Choroid plexus epithelial cell (primary cell): Measurements from ENCODE around the gene FBXL14.

Experiments used
- DNase-seq: peaks from one replicate; pipeline ENCODE4 v3.0.0-alpha.2; 2010; ENCODE audit warnings: low read depth
- H3K4me3 ChIP-seq: 2 replicates; pipeline ENCODE4 v1.5.1; 2011; ENCODE audit warnings: low read depth, mild to moderate bottlenecking, control low read depth, low read length, moderate library complexity
- CTCF ChIP-seq: conservative IDR thresholded peaks from 2 replicates; pipeline ENCODE4 v1.5.1; 2011; ENCODE audit warnings: low read depth, mild to moderate bottlenecking, control low read depth, inconsistent platforms, low read length, moderate library complexity

FBXL14 gene

GRCh38 chr12:1630827-1631591 is 36.6 kb upstream of the FBXL14 start:
- DNase-seq: peak; percentile 77
- peak overlapping the region; percentile 53 for H3K4me3 ChIP-seq
- peak; percentile 40 for TF ChIP-seq CTCF

DNA sequence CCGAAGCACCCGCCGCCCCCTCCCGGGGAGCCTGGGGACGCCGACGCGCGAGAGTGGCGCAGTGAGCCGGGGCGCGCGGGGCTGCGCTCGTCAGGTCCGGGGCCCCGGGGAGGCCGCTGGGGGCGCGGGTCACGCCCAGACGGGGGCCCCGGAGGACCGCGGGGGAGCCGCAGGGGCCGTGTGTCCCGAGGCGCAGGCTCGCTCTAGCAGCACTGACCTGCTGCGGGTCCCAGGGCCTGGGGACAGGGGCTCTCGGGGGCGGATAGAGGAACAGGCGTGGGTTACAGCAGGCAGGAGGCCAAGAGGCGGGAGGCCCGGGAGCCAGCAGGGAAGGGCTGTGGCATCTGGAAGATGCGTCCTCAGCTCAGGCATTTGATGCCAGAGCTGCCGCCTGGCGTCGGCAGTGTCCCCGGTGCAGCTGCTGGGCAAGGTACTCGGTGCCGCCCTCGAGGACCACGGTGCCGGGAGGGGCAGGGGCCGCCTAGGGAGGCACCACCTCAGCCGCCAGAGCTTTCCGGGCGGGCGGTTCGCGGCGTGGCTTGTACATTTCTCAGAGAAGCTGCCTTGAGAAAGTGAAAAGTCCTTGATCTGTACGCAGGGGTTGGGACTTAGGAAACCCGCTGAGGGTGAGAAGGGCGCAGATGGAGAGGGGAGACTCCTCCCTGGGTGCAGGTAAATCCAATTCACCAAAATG is 35.9 kb upstream of the FBXL14 start:
- DNase-seq: no peak
- peak overlapping the region; percentile 53 for H3K4me3 ChIP-seq
- no peak for TF ChIP-seq CTCF

GRCh38 chr12:1629338-1630132 is 35.2 kb upstream of the FBXL14 start:
- DNase-seq: no peak
- H3K4me3 ChIP-seq: peak overlapping the region; percentile 53
- peak; percentile 20 for TF ChIP-seq CTCF

DNA sequence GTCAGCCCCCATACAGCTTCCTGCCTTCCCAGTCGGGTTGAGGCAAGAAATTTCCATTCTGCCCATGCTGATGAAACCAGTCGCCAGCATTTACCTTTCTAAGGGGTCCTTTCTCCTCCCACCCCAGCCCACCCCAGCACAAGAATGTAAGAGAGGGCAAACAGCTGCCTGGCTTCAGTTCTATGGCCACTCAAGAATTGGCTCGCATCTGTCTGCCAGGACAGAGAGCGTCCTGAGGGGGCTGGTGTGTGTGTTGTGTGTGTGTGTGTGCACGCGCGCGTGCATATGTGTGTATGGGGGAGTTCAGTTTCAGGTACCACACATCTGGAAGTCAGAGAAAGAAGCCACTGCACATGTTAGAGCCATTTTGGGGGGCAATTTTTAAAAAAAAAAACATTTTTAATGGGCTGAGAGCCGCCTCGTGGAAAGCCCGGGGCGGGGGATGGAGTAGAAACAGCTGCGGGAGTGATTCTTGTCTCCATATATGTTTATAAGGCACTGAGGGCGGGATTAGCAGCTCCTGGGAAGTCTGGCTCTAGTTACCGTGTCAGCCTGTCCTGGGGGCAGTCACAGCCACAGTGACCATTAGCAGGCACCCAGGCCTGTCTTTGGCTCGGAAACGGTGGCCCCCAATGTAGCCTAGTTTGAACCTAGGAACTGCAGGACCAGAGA is 34.4 kb upstream of the FBXL14 start, which contains the start of gene WNT5B:
TSS of gene WNT5B (plus strand) at position 566 of the 672 bp plus-strand sequence. CDS start 2,124 bp downstream, outside the sequence.
- DNase-seq: no peak
- TF ChIP-seq CTCF: no peak
- peak within 1 kb of the TSS; percentile 53 for H3K4me3 ChIP-seq

GRCh38 chr12:1622406-1622805 is 28.0 kb upstream of the FBXL14 start:
- DNase-seq: no peak
- no peak overlapping the region for H3K4me3 ChIP-seq
- TF ChIP-seq CTCF: no peak

GRCh38 chr12:1620092-1620491 is 25.7 kb upstream of the FBXL14 start:
- DNase-seq: no peak
- TF ChIP-seq CTCF: no peak
- no peak overlapping the region for H3K4me3 ChIP-seq
